Stimulated activated naive CD4-positive, alpha-beta T cell (primary cell): ENCODE data around the gene KITLG.
"Not testable (repeated sequence)": the region's sequence is repeated elsewhere in the genome, so short reads cannot be mapped to it uniquely, and the experiment has no call there.

Experiments
- DNase-seq, 6 experiments: peaks; one replicate each; lab custom pipeline; 2025; lab: John Stamatoyannopoulos, UW

KITLG gene

GRCh38 chr12:88576866-88577265 is 3.4 kb downstream of the KITLG start:
- no peak for DNase-seq

GRCh38 chr12:88575361-88575970 is 4.8 kb downstream of the KITLG start:
- no peak for DNase-seq

GRCh38 chr12:88574278-88574677 is 6.0 kb downstream of the KITLG start:
- no peak for DNase-seq

GRCh38 chr12:88573583-88573982 is 6.7 kb downstream of the KITLG start:
- no peak for DNase-seq

- no peak for DNase-seq
Observed at GRCh38 chr12:88572781-88573549, 7.3 kb downstream of the KITLG start.

GRCh38 chr12:88571543-88571942 is 8.7 kb downstream of the KITLG start:
- DNase-seq: no peak

GRCh38 chr12:88570103-88570502 is 10.2 kb downstream of the KITLG start:
- no peak for DNase-seq

GRCh38 chr12:88566430-88566829 is 13.8 kb downstream of the KITLG start:
- DNase-seq: no peak

GRCh38 chr12:88562846-88563582 is 17.3 kb downstream of the KITLG start:
- no peak for DNase-seq

- DNase-seq: no peak
Observed at GRCh38 chr12:88562151-88562550, 18.1 kb downstream of the KITLG start.

GRCh38 chr12:88559772-88560171 is 20.5 kb downstream of the KITLG start:
- DNase-seq: no peak

GRCh38 chr12:88559199-88559598 is 21.1 kb downstream of the KITLG start:
- DNase-seq: no peak

- no peak for DNase-seq
Observed at GRCh38 chr12:88558340-88558867, 21.9 kb downstream of the KITLG start.

GRCh38 chr12:88556213-88556774 is 24.0 kb downstream of the KITLG start:
- no peak for DNase-seq

GRCh38 chr12:88553941-88554658 is 26.2 kb downstream of the KITLG start:
- DNase-seq: no peak

GRCh38 chr12:88552610-88553079 is 27.6 kb downstream of the KITLG start:
- no peak for DNase-seq

- no peak for DNase-seq
Observed at GRCh38 chr12:88549929-88550328, 30.3 kb downstream of the KITLG start.

GRCh38 chr12:88547949-88548348 is 32.3 kb downstream of the KITLG start:
- DNase-seq: not testable (repeated sequence)

GRCh38 chr12:88546853-88547252 is 33.4 kb downstream of the KITLG start:
- DNase-seq: no peak

GRCh38 chr12:88546226-88546625 is 34.0 kb downstream of the KITLG start:
- no peak for DNase-seq
